K562 (cell line): ENCODE data around the gene ACOT13. TPM values are rescaled to one million over a fixed set of nuclear protein-coding genes. Genes with fewer than 3 reads are reported as not detected.

Experiments
- ARID1B ChIP-seq: fragments of 450-650 bp; IDR thresholded peaks from 2 replicates; pipeline ENCODE4 v1.6.1; 2016; ENCODE audit warnings: antibody characterized with exemption, mild to moderate bottlenecking, inconsistent platforms
- ATF3 ChIP-seq, 2 experiments: fragments of 450-650 bp in 1 of 2; sonication (generic) in 1 of 2; formaldehyde crosslinking in 1 of 2; IDR thresholded peaks in 1 of 2; conservative IDR thresholded peaks in 1 of 2; 2 replicates each; pipeline versions ENCODE4 v1.6.1 to v1.8.1; 2016 to 2023; ENCODE audit warnings: mild to moderate bottlenecking in 2 of 2, moderate library complexity in 2 of 2, inconsistent platforms in 1 of 2, missing genetic modification reagents in 1 of 2
- BRD9 ChIP-seq: fragments of 450-650 bp; IDR thresholded peaks from 2 replicates; pipeline ENCODE4 v1.6.1; 2018; ENCODE audit warnings: low read depth; ENCODE audit not compliant: partially characterized antibody
- CHD1 ChIP-seq: fragments of 200-600 bp; sonication (generic); IDR thresholded peaks from one replicate; pipeline ENCODE4 v1.6.1; 2012; ENCODE audit warnings: mild to moderate bottlenecking, moderate library complexity, low read length, inconsistent platforms
- DACH1 ChIP-seq: fragments of 450-650 bp; IDR thresholded peaks from 2 replicates; pipeline ENCODE4 v1.6.1; 2018; ENCODE audit not compliant: partially characterized antibody
- DPF2 ChIP-seq: fragments of 450-650 bp; IDR thresholded peaks from 2 replicates; pipeline ENCODE4 v1.6.1; 2016
- EGR1 ChIP-seq: fragments of 450-650 bp; conservative IDR thresholded peaks from 2 replicates; pipeline ENCODE4 v1.6.1; 2017; ENCODE audit warnings: mild to moderate bottlenecking
- KDM5B ChIP-seq: fragments of 200-600 bp; sonication (generic); IDR thresholded peaks from 2 replicates; pipeline ENCODE4 v1.6.1; 2012; ENCODE audit warnings: low read depth, mild to moderate bottlenecking, moderate library complexity, low read length, control low read depth, inconsistent platforms; ENCODE audit not compliant: insufficient replicate concordance
- LCOR ChIP-seq: sonication (generic); formaldehyde crosslinking; IDR thresholded peaks from 2 replicates; pipeline ENCODE4 v1.8.0; 2022; ENCODE audit warnings: mild to moderate bottlenecking, missing genetic modification reagents
- MAFF ChIP-seq: IDR thresholded peaks from 2 replicates; pipeline ENCODE4 v1.6.1; 2012; ENCODE audit warnings: low read length, improper control_type of control experiment
- MYBL2 ChIP-seq, 2 experiments: fragments of 450-650 bp in 1 of 2; sonication (generic) in 1 of 2; formaldehyde crosslinking in 1 of 2; IDR thresholded peaks; 2 replicates each; pipeline versions ENCODE4 v1.6.1 to v1.8.1; 2017 to 2022; ENCODE audit warnings: borderline replicate concordance in 1 of 2, inconsistent platforms in 1 of 2, low read depth in 1 of 2, mild to moderate bottlenecking in 1 of 2, missing genetic modification reagents in 1 of 2, moderate library complexity in 1 of 2
- OTX1 ChIP-seq: fragments of 450-650 bp; formaldehyde crosslinking; IDR thresholded peaks from 2 replicates; pipeline ENCODE4 v1.4.0; 2022; ENCODE audit warnings: mild to moderate bottlenecking
- PML ChIP-seq: IDR thresholded peaks from 2 replicates; pipeline ENCODE4 v1.6.1; 2012; ENCODE audit warnings: low read length, inconsistent platforms
- POLR2AphosphoS5 ChIP-seq: IDR thresholded peaks from 2 replicates; pipeline ENCODE4 v1.6.1; 2011; ENCODE audit warnings: mild to moderate bottlenecking, low read depth, low read length, moderate library complexity; ENCODE audit not compliant: control insufficient read depth, insufficient read depth
- SETDB1 ChIP-seq: IDR thresholded peaks from one replicate; pipeline ENCODE4 v1.6.1; 2012; ENCODE audit warnings: low read length, control low read depth, inconsistent platforms
- SMARCB1 ChIP-seq: IDR thresholded peaks from 2 replicates; pipeline ENCODE4 v1.6.1; 2011; ENCODE audit warnings: improper control_type of control experiment, low read depth; ENCODE audit not compliant: insufficient read length
- TCF7L2 ChIP-seq: fragments of 150-350 bp; IDR thresholded peaks from 2 replicates; pipeline ENCODE4 v1.6.1; 2016; ENCODE audit warnings: low read depth, mild to moderate bottlenecking, low read length, moderate library complexity
- TRIM25 ChIP-seq: fragments of 450-650 bp; IDR thresholded peaks from 2 replicates; pipeline ENCODE4 v1.7.0; 2016; ENCODE audit warnings: borderline replicate concordance
- XRCC5 ChIP-seq: fragments of 200-400 bp; formaldehyde crosslinking; IDR thresholded peaks from 2 replicates; pipeline ENCODE4 v1.6.1; 2017; ENCODE audit warnings: low read depth, mild to moderate bottlenecking, low read length
- ZBED1 ChIP-seq: IDR thresholded peaks from 2 replicates; pipeline ENCODE4 v1.6.1; 2014
- ZBTB7A ChIP-seq: IDR thresholded peaks from 2 replicates; pipeline ENCODE4 v1.6.1; 2011; ENCODE audit warnings: low read depth, mild to moderate bottlenecking, low read length, moderate library complexity, borderline replicate concordance; ENCODE audit not compliant: control insufficient read depth
- ZSCAN29 ChIP-seq: fragments of 450-650 bp; IDR thresholded peaks from 2 replicates; pipeline ENCODE4 v1.6.1; 2017
- polyA plus RNA-seq, 8 experiments: library from polyadenylated mRNA; depleted of rRNA in 4 of 8; stranded (reverse) in 5 of 8; unstranded in 3 of 8; fragments of >200 nt; fragmentation: Nextera tagmentation in 2 of 8; fragmentation: Illumina TruSeq in 1 of 8; extraction: Ambion mirVana in 2 of 8; extraction: Trizol in 1 of 8; gene quantifications; 2 replicates each; pipeline versions ENCODE4 v1.2.1 to v1.2.3, GENCODE V29; 2011 to 2014; ENCODE audit warnings: inconsistent platforms in 1 of 8, missing spikeins in 1 of 8
- total RNA-seq, 7 experiments: library from RNA; depleted of rRNA in 6 of 7; stranded (reverse); fragments of >200 nt in 6 of 7; fragmentation: Illumina TruSeq in 2 of 7; extraction: Trizol in 2 of 7; gene quantifications; 2 replicates each; pipeline versions ENCODE4 v1.2.1 to v1.2.3, GENCODE V29; 2011 to 2021; ENCODE audit warnings: low replicate concordance in 1 of 7
- TF ChIP-seq, protein P1 (sequence below): fragments of 250-450 bp; sonication (Bioruptor Pico); IDR thresholded peaks from 2 replicates; pipeline ENCODE4 v1.5.0; 2020; ENCODE audit warnings: mild to moderate bottlenecking

The ACOT13 gene
- total and polyA plus RNA-seq, 9 of the 15 experiments (the other 6 are each of a cell fraction or from before 2014, with no cell fraction given): 14.1 to 129 (median 65.7) TPM

- TF ChIP-seq, protein P1, sequence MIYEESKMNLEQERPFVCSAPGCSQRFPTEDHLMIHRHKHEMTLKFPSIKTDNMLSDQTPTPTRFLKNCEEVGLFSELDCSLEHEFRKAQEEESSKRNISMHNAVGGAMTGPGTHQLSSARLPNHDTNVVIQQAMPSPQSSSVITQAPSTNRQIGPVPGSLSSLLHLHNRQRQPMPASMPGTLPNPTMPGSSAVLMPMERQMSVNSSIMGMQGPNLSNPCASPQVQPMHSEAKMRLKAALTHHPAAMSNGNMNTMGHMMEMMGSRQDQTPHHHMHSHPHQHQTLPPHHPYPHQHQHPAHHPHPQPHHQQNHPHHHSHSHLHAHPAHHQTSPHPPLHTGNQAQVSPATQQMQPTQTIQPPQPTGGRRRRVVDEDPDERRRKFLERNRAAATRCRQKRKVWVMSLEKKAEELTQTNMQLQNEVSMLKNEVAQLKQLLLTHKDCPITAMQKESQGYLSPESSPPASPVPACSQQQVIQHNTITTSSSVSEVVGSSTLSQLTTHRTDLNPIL (CRISPR knock-in tag): no peak
- TF ChIP-seq ZBED1: no peak
- no peak for TF ChIP-seq TCF7L2
- 0 out of 2 replicates have a peak, but pooled peaks have one; percentile 27 for TF ChIP-seq XRCC5
- no peak for TF ChIP-seq SMARCB1
- TF ChIP-seq LCOR (CRISPR knock-in tag): 0 out of 2 replicates have a peak, but pooled peaks have one; percentile 25
- TF ChIP-seq DPF2: peak; percentile 64; the same call in 1 of the 2 replicates
- peak; percentile 44; the same call in 1 of the 2 replicates for TF ChIP-seq ZSCAN29
- peak; percentile 20; the same call in 1 of the 2 replicates for TF ChIP-seq POLR2AphosphoS5
- TF ChIP-seq ZBTB7A: 0 out of 2 replicates have a peak, but pooled peaks have one; percentile 6
- TF ChIP-seq BRD9: peak; percentile 45
- peak; percentile 8 for TF ChIP-seq DACH1
- TF ChIP-seq ATF3 (IDR thresholded peaks at IDR 0.05): no peak
- TF ChIP-seq ATF3 (CRISPR knock-in tag; conservative IDR thresholded peaks at IDR 0.05): peak; percentile 12; the same call in 1 of the 2 replicates
- TF ChIP-seq ARID1B: 0 out of 2 replicates have a peak, but pooled peaks have one; percentile 10
- TF ChIP-seq MYBL2 (IDR thresholded peaks at IDR 0.05; ENCODE audit: low read depth): no peak
- no peak for TF ChIP-seq MYBL2 (CRISPR knock-in tag; IDR thresholded peaks at IDR 0.05; ENCODE audit: borderline replicate concordance)
- peak; percentile 61; the same call in 1 of the 2 replicates for TF ChIP-seq MAFF
- 0 out of 2 replicates have a peak, but pooled peaks have one; percentile 25 for TF ChIP-seq PML
- TF ChIP-seq KDM5B: peak; percentile 61
- no peak for TF ChIP-seq OTX1 (CRISPR knock-in tag)
- TF ChIP-seq SETDB1: no peak
- TF ChIP-seq EGR1: peak; percentile 58
- TF ChIP-seq CHD1: peak; percentile 24
- no peak for TF ChIP-seq TRIM25
These were observed 52.5 kb downstream of the ACOT13 start, which contains the start of gene C6orf62 (continued) for GRCh38 chr6:24719125-24719971.
